GM21381 (cell line): ENCODE measurements around the gene SSNA1.

Experiments
- ATAC-seq: cut with Tn5 transposase; IDR thresholded peaks from one replicate; pipeline ENCODE4 v1.9.1; 2021; ENCODE audit warnings: mild to moderate bottlenecking, moderate library complexity; ENCODE audit not compliant: unreplicated experiment

Gene SSNA1

DNA sequence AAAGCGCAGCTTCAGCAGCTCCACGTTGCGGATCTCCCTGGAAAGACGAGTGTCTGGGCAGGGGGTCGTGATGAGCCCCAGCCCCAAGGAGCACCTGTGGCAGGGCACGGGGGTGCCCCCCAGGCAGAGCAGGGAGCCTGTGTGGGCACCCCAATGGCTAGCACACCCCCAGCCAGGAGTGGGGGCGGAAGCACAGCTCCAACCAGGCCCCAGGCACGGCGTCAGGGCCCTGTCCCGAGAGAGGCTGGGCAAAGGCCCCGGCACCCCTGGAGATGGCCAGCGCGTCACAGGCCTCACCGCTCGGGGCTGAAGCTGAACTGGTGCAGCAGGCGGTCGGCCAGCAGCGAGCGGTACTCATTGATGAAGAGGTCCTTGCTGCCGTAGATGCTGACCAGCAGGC is 8.0 kb upstream of the SSNA1 start:
- no peak for ATAC-seq

DNA sequence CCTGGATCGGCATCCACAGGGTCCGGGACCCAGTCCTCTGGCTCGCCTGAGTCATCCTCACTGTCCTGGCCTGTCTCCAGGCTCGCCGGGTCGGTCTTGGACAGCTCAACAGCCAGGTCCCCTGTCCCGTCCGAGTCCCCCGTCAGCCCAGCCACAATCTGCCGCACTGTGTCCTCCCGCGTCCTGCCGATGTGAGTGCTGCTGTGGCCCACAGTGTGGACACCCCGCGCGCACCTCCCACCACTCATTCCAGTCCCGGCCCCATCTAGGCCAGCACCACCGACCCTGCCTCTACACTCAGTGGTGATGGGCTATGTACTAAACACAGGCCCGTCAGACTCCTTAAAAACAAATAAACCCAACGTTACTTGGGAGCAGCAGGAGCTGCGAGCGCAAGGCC is 6.8 kb upstream of the SSNA1 start:
- no peak for ATAC-seq

DNA sequence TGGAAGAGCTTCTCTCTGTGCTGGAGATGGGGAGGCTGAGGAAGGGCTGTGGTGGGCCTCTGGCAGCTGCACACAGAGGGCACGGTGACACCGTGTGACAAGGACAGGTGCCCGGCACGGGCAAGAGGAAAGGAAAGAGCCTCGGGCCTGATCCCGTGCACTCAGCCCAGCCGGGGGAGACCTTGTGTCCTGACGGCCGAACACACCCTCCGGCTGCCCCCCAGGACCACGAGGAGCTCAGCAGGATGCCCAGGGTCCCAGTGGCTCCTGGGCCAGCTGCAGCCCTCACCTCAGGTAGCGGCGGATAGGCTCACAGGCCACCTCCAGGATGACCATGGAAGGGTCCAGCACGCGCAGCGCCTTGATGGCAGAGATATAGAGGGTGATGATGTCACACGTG is 5.6 kb upstream of the SSNA1 start:
- ATAC-seq = no peak

DNA sequence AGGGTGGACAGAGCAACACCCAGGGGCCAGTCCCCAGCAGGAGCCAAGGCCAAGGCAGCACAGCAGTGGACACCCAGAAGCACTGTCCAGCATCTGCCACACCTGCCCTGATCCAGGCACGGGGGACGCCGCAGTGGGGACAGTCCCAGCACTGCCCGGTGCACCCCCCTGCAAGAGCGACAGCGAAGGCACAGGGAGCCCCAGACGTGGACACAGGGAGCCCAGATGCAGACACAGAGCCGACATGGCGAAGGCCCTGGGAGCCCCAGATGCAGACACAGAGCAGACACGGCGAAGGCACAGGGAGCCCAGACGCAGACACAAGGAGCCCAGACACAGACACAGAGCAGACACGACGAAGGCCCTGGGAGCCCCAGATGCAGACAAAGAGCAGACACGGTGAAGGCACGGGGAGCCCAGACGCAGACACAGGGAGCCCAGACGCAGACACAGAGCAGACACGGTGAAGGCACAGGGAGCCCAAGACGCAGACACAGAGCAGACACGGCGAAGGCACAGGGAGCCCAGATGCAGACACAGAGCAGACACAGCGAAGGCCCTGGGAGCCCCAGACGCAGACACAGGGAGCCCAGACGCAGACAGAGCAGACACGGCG is 4.4 kb upstream of the SSNA1 start:
- ATAC-seq = no peak

DNA sequence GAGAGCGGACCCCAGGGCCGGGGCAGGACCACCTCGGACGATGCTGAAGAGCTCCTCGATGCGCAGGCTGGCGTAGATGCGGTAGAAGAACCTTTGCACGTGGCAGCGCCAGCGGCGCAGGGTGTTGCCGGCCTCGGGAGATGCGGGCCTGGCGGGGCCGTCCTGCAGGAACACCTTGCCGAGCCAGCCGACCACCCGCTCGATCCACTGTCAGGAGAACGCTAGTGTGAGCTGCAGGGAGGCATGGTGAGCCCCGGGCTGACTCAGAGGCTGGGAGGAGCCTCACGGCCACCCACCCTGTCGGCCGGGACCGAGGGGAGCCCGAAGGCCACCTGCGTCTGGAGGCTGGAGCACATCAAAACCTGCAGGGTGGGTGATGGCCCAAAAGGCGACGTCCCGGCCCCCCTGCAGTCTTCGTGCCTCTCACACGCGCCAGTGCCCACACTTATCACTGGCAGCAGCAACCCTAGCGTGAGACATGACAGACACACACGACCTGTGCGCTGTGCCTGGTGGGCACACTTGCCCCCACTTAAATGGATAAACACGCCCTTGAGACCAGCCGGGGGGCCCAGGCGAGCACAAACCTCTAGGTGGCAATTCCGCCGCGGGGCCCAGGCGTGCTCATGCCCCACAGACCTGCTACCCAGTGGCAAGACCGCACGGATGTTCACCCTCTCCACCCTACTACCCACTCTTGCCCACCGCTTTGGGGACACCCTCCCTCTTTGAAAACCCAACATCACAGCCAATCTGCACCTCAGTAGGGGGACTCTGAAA is 3.4 kb upstream of the SSNA1 start:
- ATAC-seq = no peak

DNA sequence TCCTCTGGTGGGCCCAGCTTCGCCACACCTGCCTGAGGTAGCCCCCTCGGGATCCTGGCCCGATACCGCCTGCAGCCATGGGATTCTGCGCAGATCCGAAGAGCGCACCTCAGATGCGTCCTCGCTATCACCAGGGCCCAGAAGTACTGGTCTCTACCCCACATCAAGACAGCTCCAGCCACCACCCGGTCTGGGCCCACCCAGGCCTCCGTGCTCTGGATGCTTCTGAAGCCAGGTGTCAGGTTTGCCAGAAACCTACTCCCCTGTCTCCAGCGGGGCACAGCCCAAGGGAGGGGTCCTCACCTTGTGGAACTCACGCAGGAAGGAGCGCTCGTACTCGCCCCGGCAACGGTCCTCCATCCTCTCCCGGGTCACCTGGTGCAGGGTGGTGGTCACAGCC is 2.6 kb upstream of the SSNA1 start:
- no peak for ATAC-seq

DNA sequence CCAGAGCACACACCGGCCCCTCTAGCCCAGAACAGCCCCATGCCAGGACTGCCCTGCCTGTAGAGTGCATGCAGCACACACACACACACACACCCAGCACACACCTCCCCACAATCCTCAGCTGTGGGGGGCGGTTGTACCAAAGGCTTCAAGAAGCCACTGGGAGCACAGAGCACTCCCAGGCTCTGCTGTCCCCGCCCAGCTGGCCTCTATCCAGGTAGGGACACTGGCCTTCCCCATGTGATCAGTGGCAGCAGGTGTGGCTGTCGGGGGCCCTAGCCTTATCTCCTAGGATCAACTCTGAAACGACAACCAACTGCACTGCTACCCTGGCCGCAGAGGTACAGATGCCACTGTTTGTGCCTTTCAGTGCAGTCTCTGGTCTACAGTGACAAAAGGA is 2.1 kb upstream of the SSNA1 start:
- ATAC-seq = no peak

DNA sequence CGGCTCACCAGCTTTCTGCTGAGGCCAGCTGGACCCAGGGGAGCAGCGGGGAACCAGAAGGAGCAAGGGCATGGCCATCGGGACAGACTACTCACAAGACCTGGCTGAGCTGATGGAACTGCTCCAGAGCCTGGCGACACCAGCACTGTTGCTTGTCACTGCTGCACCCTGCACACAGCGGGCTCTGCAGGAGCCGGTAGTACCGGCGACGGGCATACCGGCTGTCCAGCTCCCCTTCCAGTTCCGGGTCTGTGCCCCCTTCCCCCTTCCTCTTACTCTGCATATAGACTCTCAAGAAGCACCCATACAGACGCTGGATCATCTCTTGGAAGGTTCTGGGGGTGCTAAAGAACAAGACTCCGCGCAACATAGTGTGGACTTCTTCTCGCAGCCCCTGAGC is 1.1 kb upstream of the SSNA1 start:
- ATAC-seq = no peak

DNA sequence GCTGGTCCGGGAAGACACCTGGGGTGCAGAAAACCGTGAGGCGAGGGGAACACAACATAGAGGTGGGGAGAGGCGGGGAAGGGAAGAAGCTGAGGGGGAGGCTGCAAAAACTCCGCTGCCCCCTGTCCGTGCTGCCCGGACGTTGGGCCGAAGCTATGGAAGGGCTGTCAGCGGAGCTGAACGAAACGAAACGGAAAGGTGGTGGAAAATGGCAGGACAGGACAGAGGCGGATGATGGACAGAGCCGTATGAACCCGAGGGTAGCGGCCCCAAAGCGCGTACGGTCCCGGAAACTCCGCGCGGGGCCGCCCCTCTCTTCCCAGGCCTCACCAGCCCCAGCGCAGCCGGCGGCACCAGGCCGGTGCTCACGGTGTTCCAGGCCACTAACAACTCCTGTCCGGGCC is 388 bp upstream of the SSNA1 start:
- no peak for ATAC-seq

DNA sequence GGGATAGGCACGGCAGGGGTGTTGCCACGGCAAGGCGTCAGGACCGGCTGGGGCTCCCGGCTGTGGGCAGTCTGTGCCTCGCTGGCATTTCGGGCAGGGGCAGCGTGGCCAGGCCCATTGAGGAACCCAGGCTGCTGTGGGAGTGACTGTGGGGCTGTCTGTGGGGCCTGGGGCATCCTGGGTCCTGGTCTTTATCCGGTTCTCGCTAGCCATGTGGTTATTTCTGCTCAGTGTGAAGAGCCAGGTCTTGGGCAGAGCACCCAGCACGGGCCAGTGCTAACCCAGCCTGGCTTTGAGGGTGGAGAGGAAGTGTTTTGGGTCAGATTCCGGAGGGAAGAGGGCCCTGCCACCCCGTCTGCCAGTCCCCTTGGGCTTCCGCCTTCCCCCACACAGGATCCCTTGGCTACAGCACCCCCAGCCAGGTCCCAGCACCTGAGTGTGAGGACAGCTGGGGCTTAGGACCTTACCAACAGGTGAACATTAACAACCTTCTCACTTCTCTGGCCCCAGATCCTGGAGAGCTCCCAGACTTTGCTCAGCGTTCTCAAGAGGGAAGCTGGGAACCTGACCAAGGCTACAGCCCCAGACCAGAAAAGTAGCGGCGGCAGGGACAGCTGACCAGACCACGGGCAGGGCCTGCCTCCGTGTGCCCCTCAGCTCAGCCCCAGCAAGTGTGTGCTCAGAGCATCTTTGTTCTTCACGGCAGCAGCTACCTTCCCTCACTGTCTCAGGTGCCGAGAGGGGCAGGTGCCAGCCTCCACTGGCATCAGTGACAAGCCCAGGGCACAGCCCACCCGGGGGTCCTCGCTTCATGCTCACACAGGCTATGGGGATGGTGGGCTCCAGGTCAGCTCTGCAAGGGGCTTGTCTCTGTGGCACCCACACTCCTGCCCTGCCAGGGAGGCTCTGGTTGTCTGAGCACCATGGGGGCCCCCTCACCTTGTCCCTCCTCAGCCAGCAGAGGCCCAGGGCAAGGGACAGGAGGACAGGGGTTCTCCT is 1.1 kb downstream of the SSNA1 start:
- ATAC-seq = no peak

DNA sequence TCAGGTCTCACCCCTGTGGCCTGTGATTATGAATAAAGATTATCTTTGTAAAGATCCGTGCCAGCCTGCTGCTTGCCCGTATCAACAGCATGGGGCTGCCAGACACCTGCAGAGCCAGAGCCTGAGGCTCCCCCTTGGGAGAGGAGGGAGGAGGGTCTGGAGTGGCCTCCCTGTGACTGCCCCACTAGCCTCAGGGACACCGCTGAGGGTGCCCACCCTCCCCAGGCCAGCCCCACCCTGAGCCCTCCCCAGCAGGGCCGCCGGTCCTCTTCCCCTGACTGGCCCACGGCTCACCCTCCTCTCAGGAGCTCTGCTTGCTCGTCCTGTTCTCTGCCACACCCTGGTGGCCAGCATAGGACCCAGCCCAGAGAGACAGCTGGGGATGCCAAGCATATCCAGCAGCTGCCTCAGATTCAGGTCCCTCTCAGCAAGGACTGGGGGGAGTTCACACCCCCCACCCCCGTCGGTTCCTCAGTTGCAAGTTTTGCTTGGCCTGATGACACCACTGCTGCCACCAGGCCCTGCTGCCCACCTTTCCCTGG is 1.9 kb downstream of the SSNA1 start:
- no peak for ATAC-seq

DNA sequence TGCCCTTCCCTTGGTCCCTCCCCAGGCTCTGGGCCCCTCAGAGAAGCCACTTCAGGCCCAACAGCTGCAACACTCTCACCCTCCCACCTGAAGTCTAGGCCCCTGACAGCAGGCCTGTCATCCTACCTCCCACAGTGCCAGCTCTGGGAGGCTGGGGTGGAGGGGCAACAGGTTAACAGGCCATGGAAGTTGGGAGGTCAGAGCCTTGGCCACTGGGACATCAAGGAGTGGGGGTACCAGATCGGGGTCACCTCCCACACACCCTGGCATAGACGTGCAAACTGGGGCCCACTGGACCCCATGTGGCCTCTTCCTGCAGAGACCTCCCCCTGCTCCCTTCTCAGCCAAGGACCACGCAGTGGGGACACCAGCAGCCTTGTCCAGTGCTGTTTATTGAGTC is 2.8 kb downstream of the SSNA1 start:
- ATAC-seq = no peak

DNA sequence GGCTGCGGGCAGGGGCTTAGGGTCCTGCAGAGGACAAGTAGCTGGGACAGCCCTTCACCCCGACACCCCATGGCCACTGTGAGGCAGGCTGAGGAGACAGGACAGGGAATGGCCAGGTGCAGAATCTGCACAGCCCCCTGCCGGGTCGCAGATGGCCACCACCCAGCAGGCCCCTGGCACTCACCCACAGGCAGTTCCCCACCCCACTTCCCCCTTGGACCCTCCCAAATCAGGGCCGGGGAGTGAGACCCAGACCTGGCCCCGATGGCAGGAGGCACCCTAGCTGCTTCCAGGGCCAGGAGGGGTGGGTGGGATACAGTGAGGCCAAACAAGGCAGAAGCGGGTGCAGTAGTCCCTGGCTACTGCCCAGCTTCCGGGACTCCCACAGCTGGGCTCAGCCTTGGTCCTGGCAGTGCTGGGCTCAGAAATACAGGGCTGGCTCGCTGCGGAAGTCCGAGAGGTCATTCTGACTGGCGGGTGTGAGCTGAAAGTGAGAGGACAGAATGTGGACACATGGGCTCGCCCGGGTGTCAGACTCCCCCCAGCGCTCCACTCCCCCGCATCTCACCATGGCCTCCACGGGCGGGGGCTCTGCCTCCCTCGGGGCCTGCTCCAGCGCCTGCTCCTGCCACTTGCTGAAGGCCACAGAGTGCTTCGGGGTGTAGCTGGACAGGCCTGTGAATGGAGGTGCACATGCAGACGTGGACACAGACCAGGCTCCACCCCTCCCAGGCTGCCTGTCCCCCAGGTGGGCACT is 3.4 kb downstream of the SSNA1 start:
- ATAC-seq = no peak

DNA sequence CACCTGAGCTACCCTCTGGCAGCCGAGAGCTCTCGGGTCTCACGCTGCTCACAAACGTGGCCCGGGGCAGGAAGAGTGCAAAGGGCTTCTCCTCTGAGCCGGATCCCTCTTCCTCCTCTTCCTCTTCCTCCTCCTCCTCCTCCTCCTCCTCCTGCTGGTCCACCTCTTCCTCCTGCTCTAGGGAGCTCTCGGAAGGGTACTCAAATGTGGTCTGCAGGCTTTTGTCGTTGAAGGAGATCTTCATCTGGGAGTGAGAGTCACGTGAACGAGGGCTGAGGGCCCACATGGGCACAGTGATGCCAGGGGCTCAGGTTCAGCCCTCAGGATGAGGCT is 3.9 kb downstream of the SSNA1 start:
- ATAC-seq = no peak

DNA sequence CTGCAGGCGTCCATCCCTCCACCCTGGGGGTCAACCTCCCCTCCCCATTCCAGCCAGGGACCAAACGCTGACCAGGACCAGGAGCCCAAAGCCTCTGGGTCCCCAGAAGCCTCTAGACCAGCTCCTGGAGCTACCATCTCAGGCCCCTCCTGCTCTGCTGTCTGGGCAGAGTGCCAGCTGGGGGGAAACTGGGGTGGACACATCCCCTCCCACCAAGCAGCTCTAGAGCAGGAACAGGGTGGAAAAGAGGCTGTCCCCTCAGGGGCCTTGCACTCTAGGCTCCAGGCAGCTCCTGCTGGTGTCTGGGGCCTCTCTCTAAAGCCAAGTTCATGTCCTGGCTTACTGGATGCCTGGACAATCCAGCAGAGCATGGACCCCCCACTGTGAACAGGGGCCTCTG is 4.4 kb downstream of the SSNA1 start:
- ATAC-seq = no peak

DNA sequence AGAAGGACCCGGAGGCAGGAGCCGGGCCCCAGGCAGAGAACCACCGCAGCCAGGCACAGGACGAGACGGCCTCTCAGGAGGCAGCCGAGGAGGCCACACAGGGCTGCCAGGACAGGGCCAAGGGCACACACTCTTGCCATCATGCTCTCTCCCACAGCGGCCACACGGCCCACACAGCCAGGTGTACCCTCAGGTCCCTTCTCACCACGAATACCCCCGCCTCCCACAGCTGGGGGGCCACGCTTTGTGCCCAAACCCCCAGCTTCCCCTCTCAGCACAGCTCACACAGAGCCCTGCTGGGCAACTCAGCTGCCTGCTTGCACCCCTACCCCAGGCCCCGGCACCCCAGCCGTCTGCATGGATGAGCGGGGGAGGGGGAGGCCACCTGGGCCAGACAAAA is 5.3 kb downstream of the SSNA1 start:
- ATAC-seq = no peak

DNA sequence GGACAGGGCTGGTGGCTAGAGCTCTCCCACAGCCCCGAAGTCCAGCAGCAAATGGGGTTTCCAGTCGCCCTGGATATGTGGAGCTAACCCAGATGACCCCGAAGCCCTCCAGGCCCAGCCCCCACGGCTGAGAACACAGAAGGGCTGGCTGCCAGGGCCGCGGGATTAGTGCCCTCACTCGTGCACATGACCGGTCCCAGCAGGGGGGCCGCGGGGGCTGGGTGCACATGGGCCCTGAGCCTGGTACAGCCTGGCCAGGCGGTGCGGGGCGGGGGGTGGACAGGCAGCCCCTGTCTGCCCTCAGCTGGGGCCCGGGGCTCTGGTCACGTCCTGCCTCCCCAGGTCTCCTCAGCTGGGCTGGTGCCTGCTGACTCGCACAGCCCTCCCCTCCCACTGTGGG is 5.9 kb downstream of the SSNA1 start:
- ATAC-seq = no peak

DNA sequence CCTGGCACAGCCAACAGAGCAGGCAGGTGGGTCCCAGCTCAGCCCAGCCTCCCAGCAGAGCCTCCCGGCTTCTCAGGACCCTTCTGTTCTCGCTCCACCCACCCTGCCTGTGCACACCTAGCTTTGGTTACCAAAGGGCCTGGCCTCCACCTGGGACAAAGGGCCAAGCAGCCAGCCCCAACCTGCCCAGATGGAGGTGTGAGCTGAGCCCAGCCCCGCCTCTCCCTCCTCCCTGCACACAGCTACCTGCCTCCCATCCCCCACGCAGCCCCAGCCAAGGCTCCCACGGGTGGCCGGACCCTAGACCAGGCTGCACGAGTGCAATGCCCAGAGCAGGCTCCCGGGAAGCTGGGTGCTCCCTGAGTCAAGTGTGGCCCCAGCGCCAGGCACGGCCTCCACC is 6.4 kb downstream of the SSNA1 start:
- ATAC-seq = no peak

DNA sequence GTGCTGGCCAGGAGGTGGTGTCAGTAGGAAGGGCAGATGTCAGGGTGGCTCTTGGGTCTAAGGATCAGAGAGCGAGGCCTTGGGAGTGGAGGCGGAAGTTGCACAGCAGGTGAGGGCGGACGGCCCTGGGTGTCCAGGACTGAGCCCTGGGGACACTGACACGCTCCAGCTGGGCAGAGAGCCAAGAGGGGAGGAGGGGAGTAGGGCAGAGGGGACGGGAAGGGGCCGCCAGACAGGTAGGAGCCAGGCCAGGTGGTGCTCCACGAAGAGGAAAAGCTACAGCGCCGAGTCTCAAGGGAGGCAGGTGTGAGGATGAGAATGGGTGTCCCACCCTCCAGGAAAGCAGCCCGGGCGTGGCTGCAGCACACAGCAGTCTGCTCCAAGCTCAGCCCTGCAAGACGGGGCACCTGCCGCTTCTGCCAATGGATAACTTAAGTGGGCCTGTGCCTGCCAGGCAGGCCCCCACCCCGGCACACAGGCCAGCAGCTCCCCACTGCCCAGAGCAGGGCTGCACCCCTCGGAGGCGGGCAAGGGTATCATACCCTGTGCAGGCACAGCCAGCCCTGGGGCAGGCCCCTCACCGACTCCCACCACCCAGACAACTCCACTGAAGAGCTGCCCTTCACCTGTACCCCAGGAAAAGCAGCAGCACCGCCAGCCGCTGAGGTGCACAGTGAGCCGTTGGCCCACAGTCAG is 7.2 kb downstream of the SSNA1 start:
- ATAC-seq = no peak
